ENCODE data around the gene TBC1D13.
"Not testable (repeated sequence)": the region's sequence is repeated elsewhere in the genome, so short reads cannot be mapped to it uniquely, and the experiment has no call there.

Gene TBC1D13

GRCh38 chr9:128854454-128854853 lies 67.4 kb downstream of the TBC1D13 start:
- not testable (repeated sequence) for H3K9me3 ChIP-seq (ENCODE audit: insufficient read depth, low read depth, low read length); H3K36me3 ChIP-seq (ENCODE audit: insufficient read depth, low read length); H3F3A ChIP-seq (ENCODE audit: low read depth); H3K79me2 ChIP-seq (ENCODE audit: insufficient read depth, low read length); H4K20me1 ChIP-seq (ENCODE audit: insufficient read depth, low read length, poor library complexity, severe bottlenecking); H3K4me2 ChIP-seq (ENCODE audit: low read depth, low read length, poor library complexity, severe bottlenecking); H3K9me2 ChIP-seq (replicated peaks; ENCODE audit: low read depth, low read length); H2AFZ ChIP-seq (ENCODE audit: low read length); H3K4me1 ChIP-seq (ENCODE audit: insufficient read depth, low read length, poor library complexity, severe bottlenecking); H3K27me3 ChIP-seq (ENCODE audit: insufficient read depth, low read length, poor library complexity, severe bottlenecking); H3K4me3 ChIP-seq (ENCODE audit: low read length, poor library complexity, severe bottlenecking); H3K9ac ChIP-seq (ENCODE audit: low read depth, low read length, poor library complexity, severe bottlenecking)

GRCh38 chr9:128858476-128858875 lies 71.4 kb downstream of the TBC1D13 start:
- H3K79me2 ChIP-seq (ENCODE audit: insufficient read depth, low read length); H3K9ac ChIP-seq (ENCODE audit: low read depth, low read length, poor library complexity, severe bottlenecking): not testable (repeated sequence)

More at GRCh38 chr9:128858476-128858875, 71.4 kb downstream of the TBC1D13 start:
- H3K4me3 ChIP-seq (ENCODE audit: low read length, poor library complexity, severe bottlenecking); H3K4me2 ChIP-seq (ENCODE audit: low read depth, low read length, poor library complexity, severe bottlenecking); H3F3A ChIP-seq (ENCODE audit: low read depth); H3K9me2 ChIP-seq (replicated peaks; ENCODE audit: low read depth, low read length); H4K20me1 ChIP-seq (ENCODE audit: insufficient read depth, low read length, poor library complexity, severe bottlenecking); H3K36me3 ChIP-seq (ENCODE audit: insufficient read depth, low read length); H3K4me1 ChIP-seq (ENCODE audit: insufficient read depth, low read length, poor library complexity, severe bottlenecking); H2AFZ ChIP-seq (ENCODE audit: low read length); H3K9me3 ChIP-seq (ENCODE audit: insufficient read depth, low read depth, low read length); H3K27me3 ChIP-seq (ENCODE audit: insufficient read depth, low read length, poor library complexity, severe bottlenecking): not testable (repeated sequence)
